Fibroblast of skin of right quadriceps (primary cell): ENCODE data around the gene EXT2.

Experiments used
- DNase-seq: peaks from one replicate; pipeline ENCODE4 v3.0.0-alpha.2; 2013

Gene EXT2

GRCh38 chr11:44088377-44088776, 7.1 kb upstream of the EXT2 start:
- no peak for DNase-seq

DNA sequence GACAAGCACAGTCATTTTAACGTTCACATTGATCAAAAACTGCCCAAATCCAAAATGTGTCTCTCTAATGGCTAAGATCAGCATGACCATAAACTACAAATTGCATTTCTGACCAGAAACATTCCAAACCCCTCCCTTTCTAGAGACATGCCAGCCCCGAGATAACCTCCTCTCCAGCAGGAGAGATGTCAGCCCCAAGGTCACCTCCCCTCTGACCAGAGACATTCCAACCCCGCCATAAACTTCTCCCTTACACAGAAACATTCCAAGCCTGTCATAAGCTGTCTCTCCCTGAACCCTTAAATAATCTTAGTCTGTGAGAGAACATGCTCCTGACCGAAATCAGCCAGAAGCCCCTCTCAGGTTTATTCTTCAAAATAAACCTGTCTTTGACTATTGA, 6.6 kb upstream of the EXT2 start:
- no peak for DNase-seq

DNA sequence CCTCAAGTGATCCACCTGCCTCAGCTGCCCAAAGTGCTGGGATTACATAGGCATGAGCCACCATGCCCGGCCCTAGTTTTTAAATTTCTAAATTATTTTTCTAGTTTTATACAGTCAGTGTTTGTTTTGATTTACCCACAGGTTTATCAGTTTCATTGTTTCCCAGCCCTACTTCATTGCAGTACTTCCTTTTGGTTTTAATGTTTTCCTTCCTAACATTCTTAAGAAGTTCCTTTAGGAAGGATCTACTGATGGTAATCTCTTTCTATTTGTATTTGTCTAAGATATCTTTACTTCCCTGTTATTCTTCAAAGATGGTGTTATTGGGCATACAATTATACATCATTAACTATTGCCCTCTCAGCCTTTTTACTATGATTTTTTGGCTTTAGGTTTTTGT, 4.9 kb upstream of the EXT2 start:
- DNase-seq, result no peak

GRCh38 chr11:44094260-44094868, 1.1 kb upstream of the EXT2 start:
- peak; percentile 74 for DNase-seq

DNA sequence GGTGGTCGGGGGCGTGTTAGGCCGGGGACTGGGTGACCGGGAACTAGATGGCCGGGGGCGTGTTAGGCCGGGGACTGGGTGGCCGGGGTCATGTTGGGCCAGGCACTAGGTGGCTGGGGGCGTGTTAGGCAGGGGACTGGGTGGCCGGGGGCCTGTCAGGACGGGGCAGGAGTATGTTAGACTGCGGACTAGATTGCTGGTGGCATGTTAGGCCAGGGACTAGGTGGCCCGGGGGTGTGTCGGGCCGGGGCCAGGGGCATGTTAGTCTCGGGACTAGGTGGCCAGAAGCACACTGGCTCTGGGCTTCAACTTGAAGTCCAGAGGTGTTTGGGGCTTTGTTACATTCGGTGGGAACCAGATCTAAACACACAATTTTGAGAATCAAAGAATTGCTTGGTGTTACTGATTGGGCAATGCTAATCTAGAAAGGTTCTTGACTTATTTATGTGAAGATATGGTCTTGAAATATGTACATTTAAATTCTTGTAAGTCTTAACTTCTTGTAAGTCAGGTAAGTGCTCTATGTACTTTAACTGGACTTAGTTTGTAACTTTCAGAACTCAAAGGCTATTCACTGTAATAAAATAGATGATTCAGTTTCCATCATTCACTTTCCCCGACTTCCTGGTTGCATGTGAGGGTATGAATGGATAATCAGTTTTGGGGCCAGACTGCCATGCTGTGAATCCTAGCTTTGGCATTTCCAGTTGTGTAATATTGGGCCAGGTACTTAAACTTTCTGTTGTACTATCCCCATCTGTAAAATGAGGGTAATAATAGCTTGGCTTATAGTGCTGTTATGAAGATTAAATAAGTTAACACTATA, 1.1 kb downstream of the EXT2 start:
- DNase-seq, result peak; percentile 46

GRCh38 chr11:44097821-44098220, 2.3 kb downstream of the EXT2 start:
- no peak for DNase-seq

- DNase-seq, result no peak
Observed at GRCh38 chr11:44101098-44101497, 5.6 kb downstream of the EXT2 start.

DNA sequence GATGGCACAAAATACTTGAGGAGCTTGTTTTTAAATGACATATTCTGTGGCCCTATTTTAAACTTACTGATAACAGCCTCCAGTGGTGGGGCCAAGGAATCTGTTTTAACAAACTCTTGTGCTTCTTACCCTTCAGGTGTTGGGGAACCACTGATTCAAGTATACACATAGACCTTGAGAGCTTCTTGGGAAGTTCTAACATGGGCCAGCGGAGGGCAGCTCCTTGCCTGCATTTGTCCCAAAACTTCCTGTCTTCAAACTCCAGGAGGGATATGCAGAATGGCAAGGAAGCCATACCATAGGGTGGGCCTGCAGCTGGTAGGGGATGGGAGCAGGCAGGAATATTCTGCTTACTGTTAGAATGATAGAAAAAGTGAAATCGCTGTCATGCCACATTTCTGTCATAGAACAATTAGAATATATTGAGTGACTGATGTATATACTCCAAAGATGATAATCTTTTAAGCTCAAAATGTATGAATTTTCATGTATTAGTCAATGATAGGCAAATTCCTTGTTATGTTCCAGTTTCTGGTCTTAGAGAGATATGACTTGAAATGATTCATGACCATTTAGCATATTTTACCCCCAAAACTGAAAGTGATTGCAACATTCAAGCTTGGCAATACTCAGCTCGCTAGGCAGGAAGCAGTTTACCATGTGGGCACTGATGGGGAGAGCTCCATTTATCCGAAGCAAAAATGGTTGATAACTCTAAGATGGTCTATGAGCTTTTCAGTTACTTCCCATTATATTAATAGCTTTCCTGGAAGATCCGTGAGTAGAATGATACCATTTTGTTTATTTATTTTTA, 9.2 kb downstream of the EXT2 start:
- no peak for DNase-seq

- DNase-seq, result no peak
Observed at GRCh38 chr11:44108260-44108659, 12.8 kb downstream of the EXT2 start.

- DNase-seq, result peak; percentile 45
Observed at GRCh38 chr11:44110231-44110679, 14.8 kb downstream of the EXT2 start.

DNA sequence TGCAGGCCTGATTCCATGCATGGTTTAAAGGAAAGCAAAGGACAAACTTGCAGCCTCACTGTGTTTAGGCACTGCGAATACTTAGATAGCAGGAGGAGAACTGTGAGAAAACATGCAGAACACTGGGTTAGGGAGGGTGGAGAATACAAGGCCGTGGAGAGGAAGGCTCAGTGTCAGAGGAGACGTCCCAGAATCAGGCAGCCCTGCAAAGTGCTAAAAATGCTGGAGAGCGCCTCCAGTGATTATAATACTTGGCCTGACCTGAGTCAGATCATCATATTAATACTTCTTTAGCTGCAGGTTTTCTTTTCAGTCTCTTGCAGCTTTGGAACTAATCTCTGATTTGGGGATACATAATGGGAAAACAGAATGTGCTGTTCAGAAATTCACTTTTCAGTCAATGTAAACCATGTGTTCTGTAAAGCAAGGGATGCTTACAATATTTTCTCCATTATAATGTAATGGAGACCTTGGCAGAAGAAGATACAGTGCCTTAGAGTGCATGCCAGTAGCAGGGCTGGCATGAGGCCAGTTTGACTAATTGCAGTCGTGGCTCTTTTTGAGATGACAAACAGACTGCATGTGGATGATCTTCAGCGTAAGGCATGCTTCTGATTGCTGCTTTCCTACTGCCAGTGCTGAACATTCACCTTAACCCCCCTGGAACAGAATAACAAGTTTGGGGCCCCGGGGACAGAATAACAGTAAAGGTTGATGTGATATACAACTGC, 16.8 kb downstream of the EXT2 start:
- DNase-seq, result peak; percentile 82

GRCh38 chr11:44113018-44113417, 17.5 kb downstream of the EXT2 start:
- no peak for DNase-seq

DNA sequence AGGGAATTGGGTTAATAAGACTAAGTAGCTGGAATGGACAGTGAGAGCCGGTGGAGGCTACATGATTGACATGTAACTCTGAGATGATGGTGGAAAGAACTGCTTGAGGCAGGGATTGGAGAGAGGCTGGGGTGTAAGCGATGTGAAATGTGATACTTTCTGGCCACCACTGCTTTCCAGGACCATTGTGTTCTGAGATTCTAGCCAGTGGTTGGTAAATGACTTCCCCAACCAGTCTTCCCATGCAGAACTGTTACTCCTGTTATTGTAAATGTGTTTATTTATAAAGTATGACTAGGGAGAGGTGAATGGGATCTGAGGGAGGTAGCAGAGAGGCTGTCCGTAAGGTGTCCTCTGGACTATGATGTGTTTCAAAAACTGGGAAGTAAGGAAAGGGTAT, 18.1 kb downstream of the EXT2 start:
- DNase-seq, result no peak

GRCh38 chr11:44116234-44116830, 20.9 kb downstream of the EXT2 start:
- DNase-seq, result no peak

DNA sequence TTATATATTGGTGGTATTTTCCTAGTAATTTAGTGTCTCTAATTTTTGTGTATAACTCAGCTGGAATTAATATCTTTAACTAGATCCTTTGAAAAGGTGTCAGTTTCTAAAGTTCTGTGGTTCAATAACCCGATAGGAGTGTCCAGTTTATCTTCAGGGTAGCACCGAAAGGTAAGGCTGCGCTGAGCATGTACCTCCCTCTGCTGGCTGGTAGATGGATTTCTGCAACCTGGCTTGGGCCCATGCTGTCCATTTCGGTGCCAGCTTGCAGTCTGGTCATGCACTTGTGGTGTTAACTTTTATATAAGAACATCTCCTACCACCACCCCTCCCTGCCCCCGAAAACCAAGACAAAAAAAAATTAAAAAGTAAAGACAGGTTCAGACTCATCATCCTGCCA, 24.7 kb downstream of the EXT2 start:
- DNase-seq, result no peak

GRCh38 chr11:44125598-44125997, 30.1 kb downstream of the EXT2 start:
- no peak for DNase-seq

DNA sequence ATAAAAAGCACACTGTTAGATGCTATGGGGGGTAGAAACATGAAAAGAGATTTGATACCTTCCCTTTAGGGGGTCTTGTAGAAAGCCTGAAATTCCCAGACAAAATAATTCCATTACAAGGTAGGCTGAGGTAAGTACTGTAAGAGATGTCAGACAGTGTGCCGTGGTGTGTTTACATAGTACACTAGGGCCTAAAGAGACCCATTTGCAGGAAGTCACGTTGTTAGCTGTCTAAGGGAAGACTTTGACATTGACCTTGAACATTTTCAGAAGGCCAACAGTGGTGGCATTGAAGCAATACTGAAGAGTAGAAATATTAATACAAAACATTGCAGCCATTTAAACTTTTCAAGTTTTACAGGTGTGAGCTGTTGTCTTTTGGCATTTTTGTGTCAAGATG, 30.8 kb downstream of the EXT2 start:
- no peak for DNase-seq

GRCh38 chr11:44127130-44127529, 31.7 kb downstream of the EXT2 start:
- DNase-seq, result no peak

DNA sequence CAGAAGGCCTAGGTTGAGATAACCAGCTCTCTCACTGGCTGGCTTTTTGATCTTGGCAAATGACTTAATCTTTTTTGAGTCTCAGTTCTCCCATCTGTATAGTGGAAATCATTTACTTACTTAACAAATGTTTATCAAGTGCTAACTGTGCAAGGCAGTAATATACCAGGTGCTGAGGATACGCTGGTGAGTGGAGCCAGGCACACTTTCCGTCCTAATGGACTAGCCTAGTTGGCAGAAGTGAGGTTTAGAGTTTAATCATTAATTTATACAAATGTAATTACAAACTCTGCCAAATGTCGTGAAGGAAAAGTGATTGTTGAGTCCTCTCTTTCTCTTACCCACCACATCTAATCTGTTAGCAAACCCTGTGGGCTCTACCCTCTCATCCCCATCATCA, 33.3 kb downstream of the EXT2 start:
- DNase-seq, result no peak

DNA sequence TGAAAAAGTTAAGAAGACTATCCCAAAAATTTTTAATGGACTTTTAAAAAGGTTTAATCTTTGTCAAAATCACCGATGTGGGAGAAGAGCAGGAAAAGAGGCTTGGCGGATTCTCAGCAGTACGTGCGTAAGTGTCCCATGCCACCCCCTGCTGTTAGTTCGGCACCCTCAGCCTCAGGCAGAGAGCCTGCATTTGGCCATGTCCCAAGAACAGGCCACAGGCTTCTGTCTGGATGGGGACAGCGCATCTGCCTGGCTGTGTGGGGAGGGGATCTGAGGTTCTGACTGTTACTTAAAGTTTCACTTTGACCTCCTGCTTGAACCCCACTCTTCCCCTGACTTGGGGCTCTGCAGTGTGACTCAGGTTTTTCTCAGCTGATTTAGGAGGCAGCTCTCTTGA, 35.3 kb downstream of the EXT2 start:
- no peak for DNase-seq

DNA sequence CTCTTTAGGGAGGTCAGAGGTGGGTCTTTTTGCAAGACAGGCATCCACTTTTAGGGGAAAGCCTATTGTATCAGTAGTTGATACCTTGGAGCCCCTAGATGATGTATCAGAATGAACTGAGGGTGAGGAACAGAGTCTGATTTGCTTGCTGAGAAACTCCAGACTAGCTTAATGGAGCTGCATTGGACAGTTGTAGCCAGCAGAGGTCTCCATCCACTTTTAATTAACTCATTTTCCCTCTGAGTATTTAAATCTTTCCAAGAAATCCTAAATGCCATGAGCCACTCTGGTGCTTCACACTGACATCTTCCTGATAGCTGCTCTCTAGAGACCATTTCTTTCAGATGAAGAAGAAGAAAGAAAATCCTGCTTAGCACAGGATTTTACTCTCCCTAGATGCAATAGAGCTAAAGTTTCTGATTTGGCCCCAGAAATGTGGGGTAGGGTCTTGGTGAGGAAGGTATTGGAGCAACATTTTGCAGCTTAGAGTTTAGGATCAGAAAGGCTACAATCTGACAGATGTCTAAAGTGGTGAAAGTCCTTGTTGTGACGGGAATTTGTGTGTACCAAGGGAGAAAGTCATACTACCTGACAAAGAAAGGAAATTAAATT, 38.0 kb downstream of the EXT2 start:
- DNase-seq, result peak; percentile 53

- DNase-seq, result no peak
Observed at GRCh38 chr11:44134625-44135024, 39.1 kb downstream of the EXT2 start.
